ENCODE measurements around the gene ATXN10. TPM values are rescaled to one million over a fixed set of nuclear protein-coding genes. Genes with fewer than 3 reads are reported as not detected.

The ATXN10 gene
- total and polyA plus RNA-seq, 10 of the 15 experiments (the other 5 are each of a cell fraction or from before 2014, with no cell fraction given), result 29.2 to 249 (median 146) TPM

DNA sequence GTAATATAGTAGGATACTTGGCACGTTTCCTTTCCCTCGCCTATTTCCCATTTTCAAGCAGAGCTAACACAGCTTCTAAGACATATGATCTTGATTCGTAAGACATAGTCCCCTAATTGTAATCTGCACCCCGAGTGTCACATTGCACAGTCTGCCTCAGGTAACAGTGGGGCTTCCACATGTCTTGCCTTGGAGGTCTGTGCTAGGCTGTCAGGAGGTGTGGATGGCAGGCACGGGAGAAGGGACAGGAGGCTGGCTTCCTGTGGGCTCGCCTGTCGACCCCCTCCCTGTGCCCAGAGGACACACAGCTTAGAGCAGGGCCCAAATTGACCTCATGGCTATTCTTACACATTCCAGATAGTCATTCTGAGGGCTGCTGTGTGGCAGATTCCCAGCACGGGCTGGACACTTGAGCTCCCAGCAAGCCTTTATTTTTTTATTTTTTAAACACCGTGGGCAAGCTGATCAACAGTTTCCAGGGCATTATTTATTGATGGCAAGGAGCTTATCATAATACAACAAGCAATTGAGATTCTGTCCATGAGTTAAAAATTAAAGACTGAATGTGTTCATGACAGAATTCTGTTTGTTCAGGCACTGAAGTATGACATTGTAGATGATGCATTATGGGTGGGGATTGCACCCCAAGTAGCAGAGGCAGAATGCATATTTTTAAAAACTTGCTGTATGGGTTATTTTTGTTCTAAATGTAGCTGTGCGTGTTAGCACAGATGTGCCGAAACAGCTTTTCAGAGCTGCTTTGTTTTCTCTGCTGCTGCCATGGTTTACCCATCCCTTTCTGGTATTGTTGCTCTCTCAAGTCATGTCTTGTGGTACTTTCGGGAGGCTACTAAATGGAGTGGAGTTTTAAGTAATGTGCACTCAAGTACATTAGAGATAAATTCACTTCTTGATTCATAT is 113.0 kb downstream of the ATXN10 start (continued):
- TF ChIP-seq, protein P1, sequence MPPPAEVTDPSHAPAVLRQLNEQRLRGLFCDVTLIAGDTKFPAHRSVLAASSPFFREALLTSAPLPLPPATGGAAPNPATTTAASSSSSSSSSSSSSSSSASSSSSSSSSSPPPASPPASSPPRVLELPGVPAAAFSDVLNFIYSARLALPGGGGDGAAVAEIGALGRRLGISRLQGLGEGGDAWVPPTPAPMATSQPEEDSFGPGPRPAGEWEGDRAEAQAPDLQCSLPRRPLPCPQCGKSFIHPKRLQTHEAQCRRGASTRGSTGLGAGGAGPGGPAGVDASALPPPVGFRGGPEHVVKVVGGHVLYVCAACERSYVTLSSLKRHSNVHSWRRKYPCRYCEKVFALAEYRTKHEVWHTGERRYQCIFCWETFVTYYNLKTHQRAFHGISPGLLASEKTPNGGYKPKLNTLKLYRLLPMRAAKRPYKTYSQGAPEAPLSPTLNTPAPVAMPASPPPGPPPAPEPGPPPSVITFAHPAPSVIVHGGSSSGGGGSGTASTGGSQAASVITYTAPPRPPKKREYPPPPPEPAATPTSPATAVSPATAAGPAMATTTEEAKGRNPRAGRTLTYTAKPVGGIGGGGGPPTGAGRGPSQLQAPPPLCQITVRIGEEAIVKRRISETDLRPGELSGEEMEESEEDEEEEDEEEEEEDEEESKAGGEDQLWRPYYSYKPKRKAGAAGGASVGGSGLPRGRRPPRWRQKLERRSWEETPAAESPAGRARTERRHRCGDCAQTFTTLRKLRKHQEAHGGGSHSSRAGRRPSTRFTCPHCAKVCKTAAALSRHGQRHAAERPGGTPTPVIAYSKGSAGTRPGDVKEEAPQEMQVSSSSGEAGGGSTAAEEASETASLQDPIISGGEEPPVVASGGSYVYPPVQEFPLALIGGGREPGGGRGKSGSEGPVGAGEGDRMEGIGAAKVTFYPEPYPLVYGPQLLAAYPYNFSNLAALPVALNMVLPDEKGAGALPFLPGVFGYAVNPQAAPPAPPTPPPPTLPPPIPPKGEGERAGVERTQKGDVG (CRISPR knock-in tag; IDR thresholded peaks at IDR 0.05), result no peak
- TF ChIP-seq ESRRA (IDR thresholded peaks at IDR 0.05; ENCODE audit: low read length), result no peak
- peak; percentile 24; the same call in 1 of the 2 replicates for TF ChIP-seq FOXM1 (IDR thresholded peaks at IDR 0.05; ENCODE audit: low read depth, low read length)
- no peak for TF ChIP-seq YBX1 (IDR thresholded peaks at IDR 0.05)
- TF ChIP-seq, protein P2, sequence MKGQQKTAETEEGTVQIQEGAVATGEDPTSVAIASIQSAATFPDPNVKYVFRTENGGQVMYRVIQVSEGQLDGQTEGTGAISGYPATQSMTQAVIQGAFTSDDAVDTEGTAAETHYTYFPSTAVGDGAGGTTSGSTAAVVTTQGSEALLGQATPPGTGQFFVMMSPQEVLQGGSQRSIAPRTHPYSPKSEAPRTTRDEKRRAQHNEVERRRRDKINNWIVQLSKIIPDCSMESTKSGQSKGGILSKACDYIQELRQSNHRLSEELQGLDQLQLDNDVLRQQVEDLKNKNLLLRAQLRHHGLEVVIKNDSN (IDR thresholded peaks at IDR 0.05; ENCODE audit: borderline replicate concordance, extremely low read length, insufficient read depth, low read depth, low read length), result no peak
- peak; percentile 30; the same call in 1 of the 2 replicates for TF ChIP-seq RUNX3 (IDR thresholded peaks at IDR 0.05; ENCODE audit: low read length)
- TF ChIP-seq ZNF384 (IDR thresholded peaks at IDR 0.05; ENCODE audit: borderline replicate concordance, low read depth, low read length), result no peak
- TF ChIP-seq, protein P3, sequence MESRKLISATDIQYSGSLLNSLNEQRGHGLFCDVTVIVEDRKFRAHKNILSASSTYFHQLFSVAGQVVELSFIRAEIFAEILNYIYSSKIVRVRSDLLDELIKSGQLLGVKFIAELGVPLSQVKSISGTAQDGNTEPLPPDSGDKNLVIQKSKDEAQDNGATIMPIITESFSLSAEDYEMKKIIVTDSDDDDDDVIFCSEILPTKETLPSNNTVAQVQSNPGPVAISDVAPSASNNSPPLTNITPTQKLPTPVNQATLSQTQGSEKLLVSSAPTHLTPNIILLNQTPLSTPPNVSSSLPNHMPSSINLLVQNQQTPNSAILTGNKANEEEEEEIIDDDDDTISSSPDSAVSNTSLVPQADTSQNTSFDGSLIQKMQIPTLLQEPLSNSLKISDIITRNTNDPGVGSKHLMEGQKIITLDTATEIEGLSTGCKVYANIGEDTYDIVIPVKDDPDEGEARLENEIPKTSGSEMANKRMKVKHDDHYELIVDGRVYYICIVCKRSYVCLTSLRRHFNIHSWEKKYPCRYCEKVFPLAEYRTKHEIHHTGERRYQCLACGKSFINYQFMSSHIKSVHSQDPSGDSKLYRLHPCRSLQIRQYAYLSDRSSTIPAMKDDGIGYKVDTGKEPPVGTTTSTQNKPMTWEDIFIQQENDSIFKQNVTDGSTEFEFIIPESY (IDR thresholded peaks at IDR 0.05), result no peak
- TF ChIP-seq, protein P4, sequence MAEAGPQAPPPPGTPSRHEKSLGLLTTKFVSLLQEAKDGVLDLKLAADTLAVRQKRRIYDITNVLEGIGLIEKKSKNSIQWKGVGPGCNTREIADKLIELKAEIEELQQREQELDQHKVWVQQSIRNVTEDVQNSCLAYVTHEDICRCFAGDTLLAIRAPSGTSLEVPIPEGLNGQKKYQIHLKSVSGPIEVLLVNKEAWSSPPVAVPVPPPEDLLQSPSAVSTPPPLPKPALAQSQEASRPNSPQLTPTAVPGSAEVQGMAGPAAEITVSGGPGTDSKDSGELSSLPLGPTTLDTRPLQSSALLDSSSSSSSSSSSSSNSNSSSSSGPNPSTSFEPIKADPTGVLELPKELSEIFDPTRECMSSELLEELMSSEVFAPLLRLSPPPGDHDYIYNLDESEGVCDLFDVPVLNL (IDR thresholded peaks at IDR 0.05; ENCODE audit: low read depth, low read length), result no peak
- TF ChIP-seq CHD2 (IDR thresholded peaks at IDR 0.05; ENCODE audit: borderline replicate concordance, low read depth, low read length), result no peak
- TF ChIP-seq, protein P5, sequence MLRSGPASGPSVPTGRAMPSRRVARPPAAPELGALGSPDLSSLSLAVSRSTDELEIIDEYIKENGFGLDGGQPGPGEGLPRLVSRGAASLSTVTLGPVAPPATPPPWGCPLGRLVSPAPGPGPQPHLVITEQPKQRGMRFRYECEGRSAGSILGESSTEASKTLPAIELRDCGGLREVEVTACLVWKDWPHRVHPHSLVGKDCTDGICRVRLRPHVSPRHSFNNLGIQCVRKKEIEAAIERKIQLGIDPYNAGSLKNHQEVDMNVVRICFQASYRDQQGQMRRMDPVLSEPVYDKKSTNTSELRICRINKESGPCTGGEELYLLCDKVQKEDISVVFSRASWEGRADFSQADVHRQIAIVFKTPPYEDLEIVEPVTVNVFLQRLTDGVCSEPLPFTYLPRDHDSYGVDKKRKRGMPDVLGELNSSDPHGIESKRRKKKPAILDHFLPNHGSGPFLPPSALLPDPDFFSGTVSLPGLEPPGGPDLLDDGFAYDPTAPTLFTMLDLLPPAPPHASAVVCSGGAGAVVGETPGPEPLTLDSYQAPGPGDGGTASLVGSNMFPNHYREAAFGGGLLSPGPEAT (IDR thresholded peaks at IDR 0.05; ENCODE audit: low read depth), result no peak
- TF ChIP-seq, protein P6, sequence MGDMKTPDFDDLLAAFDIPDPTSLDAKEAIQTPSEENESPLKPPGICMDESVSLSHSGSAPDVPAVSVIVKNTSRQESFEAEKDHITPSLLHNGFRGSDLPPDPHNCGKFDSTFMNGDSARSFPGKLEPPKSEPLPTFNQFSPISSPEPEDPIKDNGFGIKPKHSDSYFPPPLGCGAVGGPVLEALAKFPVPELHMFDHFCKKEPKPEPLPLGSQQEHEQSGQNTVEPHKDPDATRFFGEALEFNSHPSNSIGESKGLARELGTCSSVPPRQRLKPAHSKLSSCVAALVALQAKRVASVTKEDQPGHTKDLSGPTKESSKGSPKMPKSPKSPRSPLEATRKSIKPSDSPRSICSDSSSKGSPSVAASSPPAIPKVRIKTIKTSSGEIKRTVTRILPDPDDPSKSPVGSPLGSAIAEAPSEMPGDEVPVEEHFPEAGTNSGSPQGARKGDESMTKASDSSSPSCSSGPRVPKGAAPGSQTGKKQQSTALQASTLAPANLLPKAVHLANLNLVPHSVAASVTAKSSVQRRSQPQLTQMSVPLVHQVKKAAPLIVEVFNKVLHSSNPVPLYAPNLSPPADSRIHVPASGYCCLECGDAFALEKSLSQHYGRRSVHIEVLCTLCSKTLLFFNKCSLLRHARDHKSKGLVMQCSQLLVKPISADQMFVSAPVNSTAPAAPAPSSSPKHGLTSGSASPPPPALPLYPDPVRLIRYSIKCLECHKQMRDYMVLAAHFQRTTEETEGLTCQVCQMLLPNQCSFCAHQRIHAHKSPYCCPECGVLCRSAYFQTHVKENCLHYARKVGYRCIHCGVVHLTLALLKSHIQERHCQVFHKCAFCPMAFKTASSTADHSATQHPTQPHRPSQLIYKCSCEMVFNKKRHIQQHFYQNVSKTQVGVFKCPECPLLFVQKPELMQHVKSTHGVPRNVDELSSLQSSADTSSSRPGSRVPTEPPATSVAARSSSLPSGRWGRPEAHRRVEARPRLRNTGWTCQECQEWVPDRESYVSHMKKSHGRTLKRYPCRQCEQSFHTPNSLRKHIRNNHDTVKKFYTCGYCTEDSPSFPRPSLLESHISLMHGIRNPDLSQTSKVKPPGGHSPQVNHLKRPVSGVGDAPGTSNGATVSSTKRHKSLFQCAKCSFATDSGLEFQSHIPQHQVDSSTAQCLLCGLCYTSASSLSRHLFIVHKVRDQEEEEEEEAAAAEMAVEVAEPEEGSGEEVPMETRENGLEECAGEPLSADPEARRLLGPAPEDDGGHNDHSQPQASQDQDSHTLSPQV (IDR thresholded peaks at IDR 0.05), result no peak
- TF ChIP-seq CREB1 (IDR thresholded peaks at IDR 0.05; ENCODE audit: low read depth), result peak; percentile 53; the same call in 1 of the 2 replicates

All from GM12878 (cell line).